ENCODE data around the gene TRMT112. TPM values are rescaled to one million over a fixed set of nuclear protein-coding genes. Genes with fewer than 3 reads are reported as not detected.

TRMT112 gene
- total and polyA plus RNA-seq, 4 donors = 52.5 to 137 (median 131) TPM

DNA sequence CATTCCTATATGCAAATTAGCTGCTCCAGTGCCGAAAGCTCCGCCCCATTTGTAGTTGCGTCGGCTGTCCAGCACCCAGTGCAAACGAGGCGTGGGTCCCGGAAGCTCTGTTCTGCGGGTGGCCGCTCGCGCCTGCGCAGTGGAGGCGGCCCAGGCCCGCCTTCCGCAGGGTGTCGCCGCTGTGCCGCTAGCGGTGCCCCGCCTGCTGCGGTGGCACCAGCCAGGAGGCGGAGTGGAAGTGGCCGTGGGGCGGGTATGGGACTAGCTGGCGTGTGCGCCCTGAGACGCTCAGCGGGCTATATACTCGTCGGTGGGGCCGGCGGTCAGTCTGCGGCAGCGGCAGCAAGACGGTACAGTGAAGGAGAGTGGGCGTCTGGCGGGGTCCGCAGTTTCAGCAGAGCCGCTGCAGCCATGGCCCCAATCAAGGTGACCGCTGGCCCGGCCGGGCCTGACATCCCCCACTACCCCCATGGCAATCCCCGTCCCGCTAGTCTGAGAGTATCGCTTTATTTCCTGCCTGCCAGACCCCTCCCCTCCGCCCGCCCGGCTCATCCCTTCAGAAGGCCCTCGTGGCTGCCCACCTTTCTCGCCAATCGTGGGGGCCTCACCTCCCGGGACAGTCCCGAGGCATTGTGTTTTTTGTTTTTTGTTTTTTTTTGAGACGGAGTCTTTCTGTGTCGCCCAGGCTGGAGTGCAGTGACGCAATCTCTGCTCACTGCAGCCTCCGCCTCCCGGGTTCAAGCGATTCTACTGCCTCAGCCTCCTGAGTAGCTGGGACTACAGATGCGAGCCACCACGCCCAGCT lies 804 bp upstream of the TRMT112 start, which contains the start of gene PRDX5:
Gene PRDX5 (plus strand): TSS at position 161 of the 805 bp plus-strand sequence. CDS start 95 bp downstream, at position 256.
- DNase-seq (ENCODE audit: low spot score) = peak; percentile 92
- under 1% methylated on average over 61 of the region's 61 CpGs for WGBS
- H3K27ac ChIP-seq (ENCODE audit: low read depth in 1 of 2, low read length in 2 of 2) = peak within 1 kb of the TSS; percentile 93 to 98
- H3K9me3 ChIP-seq (ENCODE audit: control insufficient read depth in 4 of 4, low read length in 3 of 4) = no peaks in the 10 kb centered on the region
- TF ChIP-seq RAD21 (IDR thresholded peaks at IDR 0.05) (peak; percentile 60 to 71), SP1 (IDR thresholded peaks at IDR 0.05) (no peak), JUND (IDR thresholded peaks at IDR 0.05) (no peak), YY1 (IDR thresholded peaks at IDR 0.05) (peak; percentile 39), GABPA (IDR thresholded peaks at IDR 0.05 in 1 of 2, conservative IDR thresholded peaks at IDR 0.05 in 1 of 2) (no peak), TAF1 (conservative IDR thresholded peaks at IDR 0.05) (no peak), NR2F2 (IDR thresholded peaks at IDR 0.05) (no peak), HNF4A (conservative IDR thresholded peaks at IDR 0.05) (no peak), HNF4G (IDR thresholded peaks at IDR 0.05) (no peak), FOXA2 (IDR thresholded peaks at IDR 0.05) (peak; percentile 2), FOXA1 (IDR thresholded peaks at IDR 0.05) (no peak), RXRA (IDR thresholded peaks at IDR 0.05) (no peak), EGR1 (IDR thresholded peaks at IDR 0.05; ENCODE audit: low read depth in 2 of 2) (no peak)
- TF ChIP-seq, protein P1, sequence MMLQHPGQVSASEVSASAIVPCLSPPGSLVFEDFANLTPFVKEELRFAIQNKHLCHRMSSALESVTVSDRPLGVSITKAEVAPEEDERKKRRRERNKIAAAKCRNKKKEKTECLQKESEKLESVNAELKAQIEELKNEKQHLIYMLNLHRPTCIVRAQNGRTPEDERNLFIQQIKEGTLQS (IDR thresholded peaks at IDR 0.05) = peak; percentile 19
- TF ChIP-seq, protein P2, sequence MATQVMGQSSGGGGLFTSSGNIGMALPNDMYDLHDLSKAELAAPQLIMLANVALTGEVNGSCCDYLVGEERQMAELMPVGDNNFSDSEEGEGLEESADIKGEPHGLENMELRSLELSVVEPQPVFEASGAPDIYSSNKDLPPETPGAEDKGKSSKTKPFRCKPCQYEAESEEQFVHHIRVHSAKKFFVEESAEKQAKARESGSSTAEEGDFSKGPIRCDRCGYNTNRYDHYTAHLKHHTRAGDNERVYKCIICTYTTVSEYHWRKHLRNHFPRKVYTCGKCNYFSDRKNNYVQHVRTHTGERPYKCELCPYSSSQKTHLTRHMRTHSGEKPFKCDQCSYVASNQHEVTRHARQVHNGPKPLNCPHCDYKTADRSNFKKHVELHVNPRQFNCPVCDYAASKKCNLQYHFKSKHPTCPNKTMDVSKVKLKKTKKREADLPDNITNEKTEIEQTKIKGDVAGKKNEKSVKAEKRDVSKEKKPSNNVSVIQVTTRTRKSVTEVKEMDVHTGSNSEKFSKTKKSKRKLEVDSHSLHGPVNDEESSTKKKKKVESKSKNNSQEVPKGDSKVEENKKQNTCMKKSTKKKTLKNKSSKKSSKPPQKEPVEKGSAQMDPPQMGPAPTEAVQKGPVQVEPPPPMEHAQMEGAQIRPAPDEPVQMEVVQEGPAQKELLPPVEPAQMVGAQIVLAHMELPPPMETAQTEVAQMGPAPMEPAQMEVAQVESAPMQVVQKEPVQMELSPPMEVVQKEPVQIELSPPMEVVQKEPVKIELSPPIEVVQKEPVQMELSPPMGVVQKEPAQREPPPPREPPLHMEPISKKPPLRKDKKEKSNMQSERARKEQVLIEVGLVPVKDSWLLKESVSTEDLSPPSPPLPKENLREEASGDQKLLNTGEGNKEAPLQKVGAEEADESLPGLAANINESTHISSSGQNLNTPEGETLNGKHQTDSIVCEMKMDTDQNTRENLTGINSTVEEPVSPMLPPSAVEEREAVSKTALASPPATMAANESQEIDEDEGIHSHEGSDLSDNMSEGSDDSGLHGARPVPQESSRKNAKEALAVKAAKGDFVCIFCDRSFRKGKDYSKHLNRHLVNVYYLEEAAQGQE (IDR thresholded peaks at IDR 0.05) = peak; percentile 94
- TF ChIP-seq, protein P3, sequence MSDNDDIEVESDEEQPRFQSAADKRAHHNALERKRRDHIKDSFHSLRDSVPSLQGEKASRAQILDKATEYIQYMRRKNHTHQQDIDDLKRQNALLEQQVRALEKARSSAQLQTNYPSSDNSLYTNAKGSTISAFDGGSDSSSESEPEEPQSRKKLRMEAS (IDR thresholded peaks at IDR 0.05) = no peak
- TF ChIP-seq, protein P4, sequence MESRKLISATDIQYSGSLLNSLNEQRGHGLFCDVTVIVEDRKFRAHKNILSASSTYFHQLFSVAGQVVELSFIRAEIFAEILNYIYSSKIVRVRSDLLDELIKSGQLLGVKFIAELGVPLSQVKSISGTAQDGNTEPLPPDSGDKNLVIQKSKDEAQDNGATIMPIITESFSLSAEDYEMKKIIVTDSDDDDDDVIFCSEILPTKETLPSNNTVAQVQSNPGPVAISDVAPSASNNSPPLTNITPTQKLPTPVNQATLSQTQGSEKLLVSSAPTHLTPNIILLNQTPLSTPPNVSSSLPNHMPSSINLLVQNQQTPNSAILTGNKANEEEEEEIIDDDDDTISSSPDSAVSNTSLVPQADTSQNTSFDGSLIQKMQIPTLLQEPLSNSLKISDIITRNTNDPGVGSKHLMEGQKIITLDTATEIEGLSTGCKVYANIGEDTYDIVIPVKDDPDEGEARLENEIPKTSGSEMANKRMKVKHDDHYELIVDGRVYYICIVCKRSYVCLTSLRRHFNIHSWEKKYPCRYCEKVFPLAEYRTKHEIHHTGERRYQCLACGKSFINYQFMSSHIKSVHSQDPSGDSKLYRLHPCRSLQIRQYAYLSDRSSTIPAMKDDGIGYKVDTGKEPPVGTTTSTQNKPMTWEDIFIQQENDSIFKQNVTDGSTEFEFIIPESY (IDR thresholded peaks at IDR 0.05) = no peak
- TF ChIP-seq, protein P5, sequence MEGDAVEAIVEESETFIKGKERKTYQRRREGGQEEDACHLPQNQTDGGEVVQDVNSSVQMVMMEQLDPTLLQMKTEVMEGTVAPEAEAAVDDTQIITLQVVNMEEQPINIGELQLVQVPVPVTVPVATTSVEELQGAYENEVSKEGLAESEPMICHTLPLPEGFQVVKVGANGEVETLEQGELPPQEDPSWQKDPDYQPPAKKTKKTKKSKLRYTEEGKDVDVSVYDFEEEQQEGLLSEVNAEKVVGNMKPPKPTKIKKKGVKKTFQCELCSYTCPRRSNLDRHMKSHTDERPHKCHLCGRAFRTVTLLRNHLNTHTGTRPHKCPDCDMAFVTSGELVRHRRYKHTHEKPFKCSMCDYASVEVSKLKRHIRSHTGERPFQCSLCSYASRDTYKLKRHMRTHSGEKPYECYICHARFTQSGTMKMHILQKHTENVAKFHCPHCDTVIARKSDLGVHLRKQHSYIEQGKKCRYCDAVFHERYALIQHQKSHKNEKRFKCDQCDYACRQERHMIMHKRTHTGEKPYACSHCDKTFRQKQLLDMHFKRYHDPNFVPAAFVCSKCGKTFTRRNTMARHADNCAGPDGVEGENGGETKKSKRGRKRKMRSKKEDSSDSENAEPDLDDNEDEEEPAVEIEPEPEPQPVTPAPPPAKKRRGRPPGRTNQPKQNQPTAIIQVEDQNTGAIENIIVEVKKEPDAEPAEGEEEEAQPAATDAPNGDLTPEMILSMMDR (IDR thresholded peaks at IDR 0.05; ENCODE audit: low read depth, low read length, missing input control) = peak; percentile 32
- no peaks in the 10 kb centered on the region for H3K27me3 ChIP-seq (ENCODE audit: control insufficient read depth in 4 of 4, insufficient read depth in 4 of 4, low read length in 3 of 4)
- peaks cover 4 to 40% (median 12%) of the 10 kb centered on the region in 4 donors for H3K36me3 ChIP-seq (ENCODE audit: control insufficient read depth in 4 of 4, insufficient read depth in 3 of 4, low read depth in 1 of 4, low read length in 3 of 4)
- H3K9ac ChIP-seq (ENCODE audit: low read depth in 1 of 2, low read length in 2 of 2) = peak within 1 kb of the TSS; percentile 61 to 77
- H3K4me3 ChIP-seq (ENCODE audit: low read depth in 1 of 3, low read length in 3 of 3) = peak within 1 kb of the TSS; percentile 63 to 77 (median 76)
- H3K4me1 ChIP-seq (ENCODE audit: control insufficient read depth in 4 of 4, insufficient read depth in 4 of 4, low read length in 3 of 4) = peaks cover 5 to 36% (median 26%) of the 10 kb centered on the region in 4 donors

Measured in liver (tissue), 9 donors.